Fibroblast of skin of left biceps (primary cell): Measurements from ENCODE around the gene TNK2.
A peak's percentile ranks its signal among the peaks of the same experiment; 100 is the strongest.
"Not testable (repeated sequence)": the region's sequence is repeated elsewhere in the genome, so short reads cannot be mapped to it uniquely, and the experiment has no call there.

Experiments
- DNase-seq, 2 experiments: peaks; one replicate each; pipeline ENCODE4 v3.0.0-alpha.2; 2013; ENCODE audit warnings: low read depth in 2 of 2

Gene TNK2

GRCh38 chr3:195870442-195870841 is 37.9 kb downstream of the TNK2 start:
- DNase-seq = no peak

GRCh38 chr3:195869413-195870001 is 38.8 kb downstream of the TNK2 start:
- DNase-seq = no peak

GRCh38 chr3:195868866-195869412 is 39.4 kb downstream of the TNK2 start:
- DNase-seq = no peak

- no peak for DNase-seq
These were observed 40.0 kb downstream of the TNK2 start for GRCh38 chr3:195868336-195868865.

- DNase-seq = no peak
These were observed 40.6 kb downstream of the TNK2 start for GRCh38 chr3:195867631-195868335.

DNA sequence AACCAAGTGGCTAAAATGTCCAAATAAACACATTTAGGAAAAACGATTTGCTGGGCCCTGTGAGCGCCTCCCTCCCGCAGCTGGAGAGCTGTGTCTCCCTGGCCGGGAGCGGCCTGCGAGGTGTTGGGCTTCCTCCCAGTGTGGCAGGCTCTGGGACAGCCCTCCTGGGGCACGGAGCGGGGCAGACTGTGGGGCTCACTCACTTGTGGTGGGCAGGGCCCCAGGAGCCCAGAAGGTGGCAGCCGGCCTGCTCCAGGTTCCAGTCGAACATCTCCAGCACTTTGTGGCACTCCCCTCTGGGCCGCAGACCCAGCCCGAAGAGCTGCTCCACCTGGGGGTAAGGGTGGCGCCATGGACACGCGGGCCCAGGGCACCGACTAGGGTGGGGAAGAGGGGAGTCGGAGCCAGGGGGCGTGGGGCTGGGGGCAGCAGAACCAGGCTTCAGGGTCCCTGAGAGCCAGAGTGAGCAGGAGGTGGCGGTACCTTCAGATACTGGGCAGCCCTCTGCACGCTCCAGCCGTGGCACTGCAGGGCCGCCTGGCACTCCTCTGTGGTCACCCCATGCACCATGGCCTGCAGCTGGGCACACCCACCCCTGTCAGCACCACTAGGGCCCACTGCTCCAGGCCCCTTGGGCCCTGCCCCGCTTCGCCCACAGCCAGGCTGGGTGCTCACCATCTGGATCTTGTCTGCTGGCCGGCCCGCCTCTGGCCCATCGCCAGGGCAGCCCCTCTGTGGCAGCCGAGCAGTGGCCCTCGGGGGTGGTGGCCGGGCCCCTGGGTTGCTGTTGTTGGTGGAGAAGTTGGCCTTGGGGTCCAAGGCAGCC is 41.5 kb downstream of the TNK2 start:
- DNase-seq = no peak

- no peak for DNase-seq
These were observed 42.6 kb downstream of the TNK2 start for GRCh38 chr3:195865752-195866151.

DNA sequence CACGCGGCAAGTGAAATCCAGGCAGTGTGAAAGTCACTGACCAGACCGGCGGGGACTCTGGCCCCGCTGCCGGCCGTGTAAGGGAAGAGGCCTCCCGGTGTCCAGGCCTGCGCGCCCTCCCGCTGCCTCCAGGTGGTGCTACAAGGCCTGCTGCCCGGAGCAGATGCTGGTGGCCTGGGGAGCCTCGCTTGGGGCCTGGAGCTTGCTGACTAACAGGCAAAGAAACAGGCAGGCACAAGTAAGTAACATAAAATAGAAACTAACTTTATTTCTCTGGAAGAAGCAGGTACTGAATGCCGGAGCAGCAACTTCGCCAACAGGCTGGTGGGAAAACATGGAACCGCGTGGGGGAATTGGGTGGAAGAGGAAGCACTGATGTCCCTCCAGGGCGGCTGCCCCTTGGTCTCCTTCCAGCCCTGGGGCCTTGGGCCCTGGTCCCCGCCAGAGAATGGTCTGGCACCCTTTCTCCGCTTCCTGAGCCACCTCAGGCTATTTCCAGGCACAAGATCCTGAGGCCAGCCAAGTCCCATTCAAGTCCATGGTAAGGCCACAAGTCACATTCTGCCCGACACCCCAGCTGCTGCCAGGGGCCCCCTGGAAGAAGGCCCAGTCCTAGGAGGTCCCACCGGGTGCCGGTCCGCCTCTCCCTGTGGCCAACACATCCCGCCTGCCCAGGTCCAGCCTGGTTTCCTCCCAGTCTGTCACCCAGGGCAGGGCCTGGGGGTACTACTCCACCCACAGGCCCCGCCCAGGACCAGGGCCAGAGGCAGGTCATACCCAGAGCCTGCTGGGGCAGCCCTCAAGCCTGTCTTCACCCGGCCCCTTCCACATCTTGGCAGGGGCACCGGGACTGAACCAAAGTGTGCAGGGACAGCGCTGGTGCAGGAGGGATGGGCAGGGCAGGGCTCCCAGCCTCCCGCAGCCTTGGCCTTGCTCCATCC is 45.0 kb downstream of the TNK2 start:
- DNase-seq = peak in 1 of 2 experiments; percentile 27

- not testable (repeated sequence) for DNase-seq
These were observed 46.0 kb downstream of the TNK2 start for GRCh38 chr3:195862318-195862717.

- no peak for DNase-seq
These were observed 47.9 kb downstream of the TNK2 start for GRCh38 chr3:195860456-195860855.

DNA sequence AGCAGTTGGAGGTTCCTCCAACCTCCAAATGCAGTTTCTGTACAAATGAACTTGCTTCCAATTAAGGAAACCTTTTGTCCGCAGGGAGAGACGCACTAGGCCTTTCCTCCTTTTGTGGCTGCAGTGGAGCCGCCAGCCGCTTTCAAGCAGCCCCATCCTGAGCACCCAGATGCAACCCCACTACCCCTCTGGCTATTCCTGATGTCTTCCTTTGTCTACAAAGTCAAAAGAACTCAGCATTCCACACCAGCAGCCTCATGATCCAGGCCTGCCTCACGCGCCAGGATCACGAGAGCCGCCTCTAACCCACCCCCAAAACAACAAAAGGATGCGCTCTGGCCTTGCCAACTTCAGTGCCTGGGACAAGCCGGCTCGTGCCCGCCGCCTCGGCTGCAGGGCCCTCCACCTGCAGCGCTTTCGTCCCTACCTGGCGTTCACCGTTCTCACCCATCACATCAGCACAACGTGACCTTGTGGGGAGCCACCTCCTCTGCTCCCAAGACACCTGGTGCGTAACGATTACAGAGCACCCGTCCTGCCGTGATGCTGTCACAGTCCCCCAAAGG is 48.4 kb downstream of the TNK2 start:
- DNase-seq = no peak

GRCh38 chr3:195859061-195859845 is 49.1 kb downstream of the TNK2 start:
- peak; percentile 13 to 17 for DNase-seq

- no peak for DNase-seq
These were observed 51.8 kb downstream of the TNK2 start for GRCh38 chr3:195856410-195857084.

GRCh38 chr3:195855471-195856409 is 52.6 kb downstream of the TNK2 start:
- no peak for DNase-seq

DNA sequence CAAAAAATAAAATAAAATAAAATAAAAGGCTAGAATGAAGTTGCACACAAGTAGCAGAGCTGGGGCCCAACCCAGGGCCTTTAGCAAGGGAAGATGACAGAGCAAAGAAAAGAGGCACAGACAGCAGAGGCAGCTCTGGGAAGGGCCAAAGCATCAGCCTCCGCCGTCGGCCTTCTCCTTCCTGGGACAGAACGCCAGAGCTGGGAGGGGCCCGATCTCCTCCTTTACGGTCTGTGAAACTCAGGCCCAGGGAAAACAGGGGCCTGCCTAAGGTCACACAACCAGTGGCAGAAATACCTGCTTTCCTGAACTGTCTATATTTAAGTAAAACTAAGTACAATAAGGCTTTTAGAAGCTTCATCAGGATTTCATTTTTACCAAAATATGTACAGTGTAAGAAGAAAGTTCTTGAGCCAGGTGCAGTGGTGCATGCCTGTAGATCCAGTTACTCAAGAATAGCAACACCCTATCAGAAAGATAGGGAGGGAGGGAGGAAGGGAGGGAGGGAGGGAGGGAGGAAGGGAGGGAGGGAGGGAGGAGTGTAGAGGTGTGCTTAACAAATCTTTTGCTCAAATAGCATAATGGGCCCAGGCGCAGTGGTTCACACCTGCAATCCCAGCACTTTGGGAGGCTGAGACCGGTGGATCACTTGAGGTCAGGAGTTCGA is 53.6 kb downstream of the TNK2 start:
- no peak for DNase-seq

- DNase-seq = no peak
These were observed 54.4 kb downstream of the TNK2 start for GRCh38 chr3:195853996-195854395.

DNA sequence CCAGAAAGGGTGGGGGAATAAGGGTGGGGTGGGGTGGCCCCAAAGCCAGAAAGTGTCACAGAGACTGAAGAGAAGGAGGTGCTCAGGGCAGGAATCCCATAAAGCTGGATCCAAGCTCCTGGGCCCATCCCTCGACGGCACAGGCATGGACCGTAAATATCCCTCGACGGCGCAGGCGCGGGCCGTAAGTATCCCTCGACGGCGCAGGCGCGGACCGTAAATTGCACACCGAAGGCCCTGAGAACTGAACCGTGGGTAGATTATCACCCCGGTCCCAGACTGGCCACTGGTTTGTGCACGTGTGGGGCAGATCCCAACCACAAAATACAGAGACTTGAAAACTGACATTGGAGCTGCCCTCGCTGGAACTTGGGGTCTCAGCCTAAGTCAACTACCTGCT is 55.3 kb downstream of the TNK2 start:
- no peak for DNase-seq
